ENCODE measurements around the gene PLXNB3.

GRCh38 chrX:153771415-153772315, 7.6 kb downstream of the PLXNB3 start:
- TF ChIP-seq EZH2 (IDR thresholded peaks at IDR 0.05; ENCODE audit: borderline replicate concordance, insufficient read depth, low read depth, low read length, poor library complexity, severe bottlenecking) (no peak), CTCF (IDR thresholded peaks at IDR 0.05) (no peak)

Data from B cell (primary cell).